CD4-positive, alpha-beta memory T cell (primary cell): ENCODE measurements around the gene CD7. TPM values are rescaled to one million over a fixed set of nuclear protein-coding genes. Genes with fewer than 3 reads are reported as not detected.
A peak's percentile ranks its signal among the peaks of the same experiment; 100 is the strongest.

Experiments used
- CTCF ChIA-PET: fragments of 350-600 bp; sonication (Branson Sonifier 250); formaldehyde crosslinking; loops from one replicate; lab custom pipeline; 2021; ENCODE audit warnings: inconsistent platforms; ENCODE audit not compliant: partially characterized antibody; lab: Charles Lee
- POLR2A ChIA-PET: fragments of 350-600 bp; sonication (Branson Sonifier 250); formaldehyde crosslinking; loops from one replicate; lab custom pipeline; 2021; ENCODE audit not compliant: partially characterized antibody; lab: Charles Lee
- DNase-seq, 5 donors: peaks; one replicate each; pipeline versions ENCODE4 v3.0.0 to v3.0.0-alpha.2; 2020 to 2022; ENCODE audit warnings: mixed read lengths in 1 of 5
- H3K27ac ChIP-seq: one replicate; pipeline ENCODE4 v1.7.0; 2013; ENCODE audit warnings: low read depth, low read length
- H3K27me3 ChIP-seq: 2 replicates; pipeline ENCODE4 v1.7.0; 2013; ENCODE audit warnings: mild to moderate bottlenecking, low read length, moderate library complexity; ENCODE audit not compliant: insufficient read depth
- H3K36me3 ChIP-seq: 2 replicates; pipeline ENCODE4 v1.7.0; 2013; ENCODE audit warnings: mild to moderate bottlenecking, low read length, moderate library complexity; ENCODE audit not compliant: insufficient read depth
- H3K4me1 ChIP-seq: 2 replicates; pipeline ENCODE4 v1.7.0; 2013; ENCODE audit warnings: mild to moderate bottlenecking, low read length, moderate library complexity; ENCODE audit not compliant: insufficient read depth
- H3K4me3 ChIP-seq, 2 donors: one replicate each; pipeline ENCODE4 v1.7.0; 2013; ENCODE audit warnings: low read length in 2 of 2, mild to moderate bottlenecking in 1 of 2
- H3K9me3 ChIP-seq, 2 donors: one replicate each; pipeline ENCODE4 v1.7.0; 2013; ENCODE audit warnings: low read length in 2 of 2, control low read depth in 1 of 2; ENCODE audit not compliant: control insufficient read depth in 1 of 2
- H3K27ac Mint-ChIP-seq, 7 donors: one replicate each; pipeline ENCODE4 v1.8.0; 2020 to 2021; ENCODE audit warnings: mixed read lengths in 7 of 7, mild to moderate bottlenecking in 6 of 7, inconsistent platforms in 3 of 7, moderate library complexity in 3 of 7
- H3K27me3 Mint-ChIP-seq, 2 donors: one replicate each; pipeline ENCODE4 v1.8.0; 2020 to 2021; ENCODE audit warnings: mixed read lengths in 2 of 2
- H3K36me3 Mint-ChIP-seq, 2 donors: one replicate each; pipeline ENCODE4 v1.8.0; 2020 to 2021; ENCODE audit warnings: mixed read lengths in 2 of 2, inconsistent platforms in 1 of 2, mild to moderate bottlenecking in 1 of 2
- H3K4me1 Mint-ChIP-seq, 4 donors: one replicate each; pipeline ENCODE4 v1.8.0; 2020 to 2021; ENCODE audit warnings: mixed read lengths in 4 of 4, mild to moderate bottlenecking in 1 of 4
- H3K4me3 Mint-ChIP-seq, 8 donors: one replicate each; pipeline ENCODE4 v1.8.0; 2020 to 2021; ENCODE audit warnings: mixed read lengths in 8 of 8, mild to moderate bottlenecking in 7 of 8, moderate library complexity in 6 of 8, inconsistent platforms in 3 of 8
- H3K9me3 Mint-ChIP-seq, 8 donors: one replicate each; pipeline ENCODE4 v1.8.0; 2020 to 2021; ENCODE audit warnings: mixed read lengths in 8 of 8, mild to moderate bottlenecking in 5 of 8, inconsistent platforms in 3 of 8, moderate library complexity in 1 of 8
- intact Hi-C: fragments of 100-400 bp; cut with micrococcal nuclease; formaldehyde crosslinking; loops from one replicate; pipeline ENCODE4 v1.15.1; 2023
- polyA plus RNA-seq, 2 donors: library from polyadenylated mRNA; unstranded; fragments of 300-500 nt; fragmentation: Illumina TruSeq; gene quantifications; one replicate each; pipeline ENCODE4 v1.2.3, GENCODE V29; 2021
- total RNA-seq, 2 experiments: library from RNA; stranded (reverse); gene quantifications; one replicate each; pipeline ENCODE4 v1.2.3, GENCODE V29; 2021

Gene CD7
- total and polyA plus RNA-seq, 4 experiments from 2014 or later = 40.9 to 82.6 (median 47.1) TPM

DNA sequence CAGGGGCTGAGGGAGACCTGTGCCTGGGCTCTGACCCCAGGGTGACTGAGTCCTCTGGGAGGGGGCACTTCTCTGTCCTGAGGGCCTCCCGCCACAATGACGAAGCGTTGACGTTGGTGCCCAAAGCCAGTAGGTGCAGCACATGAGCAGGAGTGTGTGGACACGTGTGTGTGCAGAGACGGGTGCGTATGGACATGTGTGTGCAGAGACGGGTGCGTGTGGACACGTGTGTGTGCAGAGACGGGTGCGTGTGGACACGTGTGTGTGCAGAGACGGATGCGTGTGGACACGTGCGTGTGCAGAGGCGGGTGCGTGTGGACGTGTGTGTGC, 726 bp upstream of the CD7 start:
- Mint-ChIP-seq H3K27me3 (peaks cover 0 to 2% of the 10 kb centered on the region in 2 donors), H3K4me3 (no peak overlapping the region), H3K36me3 (peaks cover 0 to 9% of the 10 kb centered on the region in 2 donors), H3K9me3 (peaks cover 0 to 2% (median 0%) of the 10 kb centered on the region in 8 donors), H3K27ac (no peak overlapping the region), H3K4me1 (peaks cover 10 to 37% (median 20%) of the 10 kb centered on the region in 4 donors)
- ChIA-PET POLR2A (interaction anchor here (1.0 to 7.0 kb wide), 7 partner anchors 15 to 106 kb away, joined by 3 to 172 read pairs (median 12); partner anchors contain the start of genes CCDC57, CSNK1D and SECTM1), CTCF (interaction anchor here (2.2 to 2.9 kb wide), 2 partner anchors 18 to 83 kb away, joined by 22 to 72 read pairs; no protein-coding TSS in a partner anchor)
- intact Hi-C loops = no loop called here
- no peak for DNase-seq
- no peaks in the 10 kb centered on the region for H3K27me3 ChIP-seq
- H3K9me3 ChIP-seq = no peaks in the 10 kb centered on the region
- no peaks in the 10 kb centered on the region for H3K36me3 ChIP-seq
- peak overlapping the region; percentile 65 for H3K27ac ChIP-seq
- no peak overlapping the region for H3K4me3 ChIP-seq
- H3K4me1 ChIP-seq = peaks cover 42% of the 10 kb centered on the region

- Histone ChIP-seq H3K4me1 (peaks cover 38% of the 10 kb centered on the region), H3K27ac (peak overlapping the region; percentile 65), H3K9me3 (no peaks in the 10 kb centered on the region), H3K4me3 (peak overlapping the region; percentile 51 to 88), H3K36me3 (no peaks in the 10 kb centered on the region), H3K27me3 (no peaks in the 10 kb centered on the region)
- Mint-ChIP-seq H3K27me3 (peaks cover 0 to 2% of the 10 kb centered on the region in 2 donors), H3K4me1 (peaks cover 10 to 32% (median 20%) of the 10 kb centered on the region in 4 donors), H3K9me3 (peaks cover 0 to 2% (median 0%) of the 10 kb centered on the region in 8 donors), H3K36me3 (peaks cover 0 to 9% of the 10 kb centered on the region in 2 donors), H3K27ac (peak overlapping the region in 6 of 7 donors; percentile 69 to 94 (median 91)), H3K4me3 (peak overlapping the region in 7 of 8 donors; percentile 89 to 94 (median 93))
- ChIA-PET CTCF (interaction anchor here (0.8 to 2.9 kb wide), 11 partner anchors 8 to 114 kb away, joined by 3 to 72 read pairs (median 3); no protein-coding TSS in a partner anchor), POLR2A (interaction anchor here (0.7 to 7.0 kb wide), 15 partner anchors 8 to 294 kb away, joined by 3 to 172 read pairs (median 5); partner anchors contain the start of genes CENPX, CSNK1D, LRRC45 and SECTM1)
- intact Hi-C loops = loop anchor here (1.0 kb wide), 1 partner anchor 14 kb away; no protein-coding TSS in a partner anchor
- peak in 3 of 5 donors; percentile 29 to 54 (median 38) for DNase-seq
Measured at GRCh38 chr17:82316651-82317393, 586 bp downstream of the CD7 start.

- ChIA-PET CTCF (interaction anchor here (1.0 to 2.9 kb wide), 5 partner anchors 9 to 110 kb away, joined by 3 to 72 read pairs (median 4); no protein-coding TSS in a partner anchor), POLR2A (interaction anchor here (0.7 to 7.0 kb wide), 9 partner anchors 9 to 104 kb away, joined by 3 to 172 read pairs (median 12); partner anchors contain the start of genes CSNK1D, SECTM1 and SLC16A3)
- DNase-seq = peak; percentile 48 to 64 (median 51)
- Histone ChIP-seq H3K27ac (peak overlapping the region; percentile 65), H3K4me1 (peaks cover 29% of the 10 kb centered on the region), H3K4me3 (peak overlapping the region; percentile 51 to 88), H3K36me3 (no peaks in the 10 kb centered on the region), H3K27me3 (no peaks in the 10 kb centered on the region), H3K9me3 (no peaks in the 10 kb centered on the region)
- H3K9me3 Mint-ChIP-seq = peaks cover 0 to 2% (median 0%) of the 10 kb centered on the region in 8 donors
- intact Hi-C loops = loop anchor here (1.0 kb wide), 1 partner anchor 13 kb away; no protein-coding TSS in a partner anchor
- peaks cover 0 to 7% of the 10 kb centered on the region in 2 donors for H3K36me3 Mint-ChIP-seq
- H3K27ac Mint-ChIP-seq = peak overlapping the region in 6 of 7 donors; percentile 88 to 96 (median 93)
- H3K4me3 Mint-ChIP-seq = peak overlapping the region in 7 of 8 donors; percentile 89 to 94 (median 93)
- no peaks in the 10 kb centered on the region for H3K27me3 Mint-ChIP-seq
- peaks cover 7 to 26% (median 15%) of the 10 kb centered on the region in 4 donors for H3K4me1 Mint-ChIP-seq
Measured at GRCh38 chr17:82315703-82316358, 1.6 kb downstream of the CD7 start.

- intact Hi-C loops = no loop called here
- peaks cover 0 to 7% of the 10 kb centered on the region in 2 donors for H3K36me3 Mint-ChIP-seq
- peaks cover 27% of the 10 kb centered on the region for H3K4me1 ChIP-seq
- H3K4me3 ChIP-seq = peak overlapping the region in 1 of 2 donors; percentile 51
- H3K27me3 Mint-ChIP-seq = no peaks in the 10 kb centered on the region
- no peaks in the 10 kb centered on the region for H3K9me3 ChIP-seq
- H3K4me3 Mint-ChIP-seq = peak overlapping the region in 7 of 8 donors; percentile 89 to 94 (median 93)
- H3K27ac ChIP-seq = peak overlapping the region; percentile 65
- peaks cover 7 to 22% (median 15%) of the 10 kb centered on the region in 4 donors for H3K4me1 Mint-ChIP-seq
- H3K27me3 ChIP-seq = no peaks in the 10 kb centered on the region
- H3K27ac Mint-ChIP-seq = peak overlapping the region in 2 of 7 donors; percentile 92 to 94
- no peaks in the 10 kb centered on the region for H3K36me3 ChIP-seq
- POLR2A ChIA-PET = interaction anchor here (1.3 to 7.0 kb wide), 3 partner anchors 13 to 22 kb away, joined by 3 to 172 read pairs (median 16); no protein-coding TSS in a partner anchor
- peak in 1 of 5 donors; percentile 36 for DNase-seq
- H3K9me3 Mint-ChIP-seq = peaks cover 0 to 2% (median 0%) of the 10 kb centered on the region in 8 donors
- CTCF ChIA-PET = no interaction called here
Measured at GRCh38 chr17:82314727-82315605, 2.4 kb downstream of the CD7 start.

DNA sequence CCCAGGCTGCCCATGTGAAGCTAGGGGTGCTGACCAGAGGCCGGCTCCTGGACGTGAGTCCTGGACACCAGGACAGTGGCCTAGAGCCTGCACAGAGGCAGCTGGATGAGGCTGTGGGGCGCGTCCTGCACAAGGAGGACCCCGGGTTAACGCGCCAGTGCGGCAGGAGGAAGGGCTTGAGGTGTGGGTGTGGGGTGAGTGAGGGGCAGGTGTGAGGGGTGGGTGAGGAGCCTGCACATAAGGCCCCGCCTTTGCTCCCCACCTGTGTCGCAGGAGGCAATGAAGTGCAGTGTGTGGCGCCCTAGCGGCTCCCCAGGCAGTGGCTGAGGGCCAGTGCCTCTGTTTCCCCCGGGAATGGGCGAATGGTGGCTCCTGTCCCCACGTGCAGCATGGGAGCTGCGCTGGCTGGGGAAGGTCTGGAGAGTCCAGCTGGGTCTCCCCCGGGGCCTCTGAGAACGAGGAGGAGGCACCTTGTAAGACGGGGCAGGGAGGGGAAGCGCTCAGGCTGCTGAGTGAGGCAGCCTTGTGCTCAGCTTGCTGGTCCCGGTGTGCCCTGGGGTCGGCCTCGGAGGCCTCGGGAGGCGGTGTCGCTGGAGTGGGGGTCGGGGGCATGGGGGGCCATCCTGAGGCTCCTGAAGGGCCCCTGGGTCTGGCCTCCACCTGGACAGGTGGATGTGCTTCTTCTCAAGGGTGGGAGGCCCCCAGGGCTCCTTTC, 3.2 kb downstream of the CD7 start:
- CTCF ChIA-PET = interaction anchor here (1.7 kb wide), 1 partner anchor 14 kb away, joined by 11 read pairs; no protein-coding TSS in a partner anchor
- POLR2A ChIA-PET = interaction anchor here (1.3 to 7.0 kb wide), 2 partner anchors 14 kb away, joined by 3 to 172 read pairs; no protein-coding TSS in a partner anchor
- DNase-seq = peak in 1 of 5 donors; percentile 28

More for the DNA sequence above, 3.2 kb downstream of the CD7 start:
- intact Hi-C loops = no loop called here
- H3K9me3 Mint-ChIP-seq = peaks cover 0 to 2% (median 0%) of the 10 kb centered on the region in 8 donors
- H3K4me3 ChIP-seq = no peak overlapping the region
- peak overlapping the region in 4 of 8 donors; percentile 5 to 69 (median 44) for H3K4me3 Mint-ChIP-seq
- H3K36me3 Mint-ChIP-seq = peaks cover 0 to 7% of the 10 kb centered on the region in 2 donors
- H3K4me1 ChIP-seq = peaks cover 27% of the 10 kb centered on the region
- no peaks in the 10 kb centered on the region for H3K27me3 Mint-ChIP-seq
- peak overlapping the region in 1 of 7 donors; percentile 36 for H3K27ac Mint-ChIP-seq
- H3K4me1 Mint-ChIP-seq = peaks cover 7 to 22% (median 15%) of the 10 kb centered on the region in 4 donors
- no peaks in the 10 kb centered on the region for H3K36me3 ChIP-seq
- no peaks in the 10 kb centered on the region for H3K9me3 ChIP-seq
- H3K27ac ChIP-seq = no peak overlapping the region
- no peaks in the 10 kb centered on the region for H3K27me3 ChIP-seq
